ENCODE measurements around the gene ZNF416. TPM values are rescaled to one million over a fixed set of nuclear protein-coding genes. Genes with fewer than 3 reads are reported as not detected.

ZNF416 gene
- 4.8 and 6.3 TPM in 2 replicates for total RNA-seq (ENCODE audit: low replicate concordance)

GRCh38 chr19:57578487-57579205, at the start of gene ZNF416:
Gene ZNF416 (minus strand): TSS chr19:57578911. CDS start chr19:57578704, 207 bp downstream.

GRCh38 chr19:57613941-57614743, 35.4 kb upstream of the ZNF416 start, which contains the start of gene ZNF134:
Gene ZNF134 (plus strand): TSS chr19:57614242. CDS start chr19:57619469, 5,227 bp downstream.

GRCh38 chr19:57599761-57600383, 21.2 kb upstream of the ZNF416 start, which contains the start of gene ZNF530:
Gene ZNF530 (plus strand): TSS chr19:57599885. CDS start chr19:57604346, 4,461 bp downstream.

GRCh38 chr19:57583521-57584416, 5.1 kb upstream of the ZNF416 start, which contains the start of gene ZIK1:
Gene ZIK1 (plus strand): TSS chr19:57584145. CDS start chr19:57584357, 212 bp downstream.

GRCh38 chr19:57559404-57560025, 19.2 kb downstream of the ZNF416 start, which contains the start of gene ZNF550:
Gene ZNF550 (minus strand): TSS chr19:57559863. CDS start chr19:57559682, 181 bp downstream.

GRCh38 chr19:57527136-57527881, 51.4 kb downstream of the ZNF416 start, which contains the start of gene ZNF549:
Gene ZNF549 (plus strand): TSS chr19:57527356. CDS start chr19:57527574, 218 bp downstream.

Other genes starting within 250 kb of the ZNF416 start
- gene ZNF304, start 227.6 kb downstream of the ZNF416 start, total RNA-seq (ENCODE audit: low replicate concordance): 9.2 and 10.5 TPM in 2 replicates
- 10.7 and 16.0 TPM in 2 replicates for gene TRAPPC2B, start 215.4 kb downstream of the ZNF416 start, total RNA-seq (ENCODE audit: low replicate concordance)
- gene ZNF547, start 215.4 kb downstream of the ZNF416 start, total RNA-seq (ENCODE audit: low replicate concordance): 4.3 and 10.6 TPM in 2 replicates
- 19.0 and 23.7 TPM in 2 replicates for gene ZNF548, start 189.1 kb downstream of the ZNF416 start, total RNA-seq (ENCODE audit: low replicate concordance)
- 9.1 and 18.1 TPM in 2 replicates for gene ZNF17, start 167.8 kb downstream of the ZNF416 start, total RNA-seq (ENCODE audit: low replicate concordance)
- 8.2 and 17.4 TPM in 2 replicates for gene ZNF749, start 143.6 kb downstream of the ZNF416 start, total RNA-seq (ENCODE audit: low replicate concordance)
- gene VN1R1, start 121.8 kb downstream of the ZNF416 start, total RNA-seq (ENCODE audit: low replicate concordance): 0.23 and 0.30 TPM in 2 replicates
- 13.1 and 25.6 TPM in 2 replicates for gene ZNF772, start 101.3 kb downstream of the ZNF416 start, total RNA-seq (ENCODE audit: low replicate concordance)
- gene ZNF419, start 91.2 kb downstream of the ZNF416 start, total RNA-seq (ENCODE audit: low replicate concordance): 8.2 and 23.2 TPM in 2 replicates
- 9.1 and 27.1 TPM in 2 replicates for gene ZNF773, start 79.0 kb downstream of the ZNF416 start, total RNA-seq (ENCODE audit: low replicate concordance)
- 4.1 and 9.5 TPM in 2 replicates for gene ZNF549, start 51.6 kb downstream of the ZNF416 start, total RNA-seq (ENCODE audit: low replicate concordance)
- 5.0 and 10.6 TPM in 2 replicates for gene ZNF550, start 19.0 kb downstream of the ZNF416 start, total RNA-seq (ENCODE audit: low replicate concordance)
- gene ZIK1, start 5.2 kb upstream of the ZNF416 start, total RNA-seq (ENCODE audit: low replicate concordance): 4.6 and 11.3 TPM in 2 replicates
- gene ZNF530, start 21.0 kb upstream of the ZNF416 start, total RNA-seq (ENCODE audit: low replicate concordance): 0.70 and 4.1 TPM in 2 replicates
- gene ZNF134, start 35.3 kb upstream of the ZNF416 start, total RNA-seq (ENCODE audit: low replicate concordance): 12.3 and 25.0 TPM in 2 replicates
- 10.9 and 13.9 TPM in 2 replicates for gene ZNF211, start 54.3 kb upstream of the ZNF416 start, total RNA-seq (ENCODE audit: low replicate concordance)
- not detected in 2 replicates for gene ZSCAN4, start 90.0 kb upstream of the ZNF416 start, total RNA-seq (ENCODE audit: low replicate concordance)
- gene ZNF551, start 103.1 kb upstream of the ZNF416 start, total RNA-seq (ENCODE audit: low replicate concordance): 4.0 and 7.0 TPM in 2 replicates
- gene ZNF154, start 130.3 kb upstream of the ZNF416 start, total RNA-seq (ENCODE audit: low replicate concordance): 4.4 and 4.9 TPM in 2 replicates
- gene ZNF671, start 148.7 kb upstream of the ZNF416 start, total RNA-seq (ENCODE audit: low replicate concordance): 9.6 and 11.1 TPM in 2 replicates
- gene ZNF776, start 167.9 kb upstream of the ZNF416 start, total RNA-seq (ENCODE audit: low replicate concordance): 11.8 and 17.5 TPM in 2 replicates
- 12.6 and 15.9 TPM in 2 replicates for gene ZNF586, start 190.8 kb upstream of the ZNF416 start, total RNA-seq (ENCODE audit: low replicate concordance)
- 3.4 and 3.7 TPM in 2 replicates for gene ZNF552, start 236.0 kb upstream of the ZNF416 start, total RNA-seq (ENCODE audit: low replicate concordance)